Stimulated activated CD8-positive, alpha-beta memory T cell treated with anti-CD3 and anti-CD28 coated beads, Interleukin-12 subunit alpha, Interleukin-12 subunit beta, amount 100 ng/mL, for 1 hour (primary cell): ENCODE measurements around the gene AEBP1.
"Not testable (repeated sequence)": the region's sequence is repeated elsewhere in the genome, so short reads cannot be mapped to it uniquely, and the experiment has no call there.

ENCODE experiments used
- DNase-seq: peaks from one replicate; pipeline ENCODE4 v3.0.0-alpha.2; 2020; ENCODE audit warnings: low read depth

Gene AEBP1

DNA sequence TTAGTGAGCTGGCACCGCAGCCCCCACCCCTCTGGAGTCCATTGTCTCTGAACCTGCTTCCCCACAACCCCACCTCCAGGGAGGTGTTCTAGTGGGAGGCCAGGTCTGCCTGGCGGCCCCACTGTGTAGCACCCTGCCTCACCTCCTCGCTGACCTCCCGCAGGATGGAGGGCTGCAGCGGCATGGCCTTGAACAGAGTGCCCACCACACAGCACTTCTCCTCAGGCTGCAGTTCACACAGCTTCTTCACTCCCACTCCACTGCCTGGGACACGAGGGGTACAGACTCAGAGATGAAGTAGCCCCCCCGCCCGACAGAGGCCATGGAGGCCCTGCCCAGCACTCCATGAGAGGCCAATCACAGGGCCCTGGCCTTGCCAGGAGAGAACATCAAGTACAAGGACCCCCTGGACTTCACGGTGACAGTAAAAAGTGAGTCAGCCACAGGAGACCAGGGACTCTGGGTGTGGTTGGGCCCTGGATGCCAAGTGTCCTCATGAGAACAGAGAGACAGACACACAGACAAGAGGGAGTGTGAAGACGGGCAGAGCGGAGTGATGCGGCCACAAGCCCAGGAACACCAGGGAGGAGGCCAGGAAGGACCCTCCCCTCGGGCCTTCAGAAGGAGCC lies 13.8 kb downstream of the AEBP1 start:
- no peak for DNase-seq

GRCh38 chr7:44119829-44120380 lies 15.8 kb downstream of the AEBP1 start:
- DNase-seq, result no peak

DNA sequence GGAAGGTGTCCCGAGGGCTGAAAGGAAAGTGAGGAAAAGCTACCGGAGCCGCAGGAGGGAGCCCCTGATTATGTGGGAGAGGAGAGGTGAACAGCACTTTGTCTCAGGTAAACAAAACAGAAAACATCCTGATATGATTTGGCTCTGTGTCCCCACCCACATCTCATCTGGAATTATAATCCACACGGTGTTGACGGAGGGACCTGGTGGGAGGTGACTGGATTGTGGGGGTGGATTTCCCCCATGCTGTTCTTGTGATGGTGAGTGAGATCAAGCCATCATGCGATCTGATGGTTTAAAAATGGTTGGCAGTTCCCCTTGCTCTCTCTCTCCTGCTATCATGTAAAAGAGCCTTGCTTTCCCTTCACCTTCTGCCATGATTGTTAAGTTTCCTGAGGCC lies 16.2 kb downstream of the AEBP1 start:
- DNase-seq, result no peak

DNA sequence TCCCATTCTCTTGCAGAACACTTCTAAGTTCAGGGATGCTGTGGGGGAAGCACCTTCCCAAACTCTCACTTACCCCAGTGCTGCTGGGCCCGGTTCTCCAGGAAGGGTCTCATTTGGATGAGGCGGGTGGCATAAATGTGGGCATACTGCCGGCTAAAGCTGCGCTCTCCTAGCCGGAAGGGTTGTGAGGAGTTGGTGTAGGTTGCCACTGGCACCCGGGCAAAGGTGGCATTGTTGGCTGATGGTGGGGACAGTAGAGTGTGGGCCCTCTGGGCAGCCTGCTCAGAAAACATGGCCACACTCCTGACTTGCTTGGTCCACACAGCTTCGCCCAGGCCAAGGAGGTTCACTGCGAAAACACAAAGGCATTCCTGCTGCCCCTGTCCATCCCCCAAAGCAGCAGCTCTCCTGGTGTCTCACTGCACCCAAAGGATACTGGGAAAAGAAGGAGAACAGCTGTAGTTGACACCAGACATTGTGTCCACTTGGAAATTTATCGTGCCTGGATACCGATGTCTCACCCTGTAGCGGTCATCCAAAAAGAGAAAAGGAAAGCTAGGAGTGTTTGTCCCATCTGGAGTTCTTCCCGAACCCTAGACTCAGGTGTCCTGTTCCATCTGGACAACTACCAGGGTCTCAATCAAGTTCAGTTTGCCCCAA lies 17.7 kb downstream of the AEBP1 start:
- DNase-seq, result no peak

- DNase-seq, result no peak
Measured at GRCh38 chr7:44122529-44122928, 18.4 kb downstream of the AEBP1 start.

DNA sequence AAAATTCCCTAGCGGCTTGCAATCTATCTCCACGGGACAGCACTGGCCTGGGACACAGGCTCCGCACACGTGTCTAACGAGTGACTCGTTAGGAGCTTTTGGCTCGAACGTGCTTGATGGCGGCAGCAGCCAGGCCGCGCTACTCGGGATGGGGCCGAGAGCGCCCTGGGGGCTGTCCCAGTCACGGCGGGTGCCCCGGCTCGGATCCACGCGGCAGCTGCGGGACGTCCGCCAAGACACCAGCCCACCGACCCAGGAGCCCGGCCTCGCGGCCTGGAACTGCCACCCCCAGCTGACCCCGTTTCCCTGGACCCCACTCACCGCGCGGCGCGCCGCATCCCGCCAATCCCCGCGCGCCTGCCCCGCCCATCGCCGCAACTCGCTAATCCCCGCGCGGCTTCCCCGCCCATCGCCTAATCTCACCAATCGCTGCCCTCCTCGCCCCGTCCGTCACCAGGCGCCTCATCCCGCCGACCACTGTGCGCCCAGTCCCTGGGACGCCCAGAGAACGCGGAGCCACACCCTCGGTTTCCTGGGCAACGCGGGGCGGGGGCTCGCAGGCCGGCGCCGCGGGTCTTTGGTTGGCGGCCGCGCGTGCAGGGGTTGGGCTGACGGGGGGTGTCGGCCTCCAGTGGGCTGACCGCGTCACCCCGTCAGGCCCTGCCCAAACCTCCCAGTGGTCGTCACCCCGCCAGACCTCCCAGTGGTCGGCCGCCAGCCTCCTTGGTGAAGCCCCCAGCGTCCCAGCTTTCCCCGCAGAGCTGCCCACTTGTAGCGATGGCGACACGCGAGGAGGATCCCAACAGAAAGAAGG lies 19.3 kb downstream of the AEBP1 start, which contains the start of gene POLD2:
Gene POLD2 (minus strand): TSS at position 359 of the 814 bp plus-strand sequence. CDS start 1,495 bp downstream, outside the sequence.
- peak; percentile 93 for DNase-seq

GRCh38 chr7:44124822-44125202 lies 20.7 kb downstream of the AEBP1 start:
- no peak for DNase-seq

DNA sequence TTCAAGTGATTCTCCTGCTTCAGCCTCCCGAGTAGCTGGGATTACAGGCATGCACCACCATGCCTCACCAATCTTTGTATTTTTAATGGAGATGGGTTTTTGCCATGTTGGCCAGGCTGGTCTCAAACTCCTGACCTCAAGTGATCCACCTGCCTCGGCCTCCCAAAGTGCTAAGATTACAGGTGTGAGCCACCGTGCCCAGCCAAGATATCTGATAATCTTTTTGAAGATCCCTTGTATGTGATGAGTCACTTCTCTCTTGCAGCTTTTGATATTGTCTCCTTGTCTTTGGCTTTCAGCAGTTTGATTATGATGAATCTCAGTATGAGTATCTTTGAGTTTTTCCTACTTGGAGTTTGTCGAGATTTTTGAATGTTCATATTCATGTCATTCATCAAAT lies 22.4 kb downstream of the AEBP1 start:
- not testable (repeated sequence) for DNase-seq

GRCh38 chr7:44127161-44127560 lies 23.0 kb downstream of the AEBP1 start:
- no peak for DNase-seq

GRCh38 chr7:44128721-44129582 lies 24.8 kb downstream of the AEBP1 start:
- no peak for DNase-seq

DNA sequence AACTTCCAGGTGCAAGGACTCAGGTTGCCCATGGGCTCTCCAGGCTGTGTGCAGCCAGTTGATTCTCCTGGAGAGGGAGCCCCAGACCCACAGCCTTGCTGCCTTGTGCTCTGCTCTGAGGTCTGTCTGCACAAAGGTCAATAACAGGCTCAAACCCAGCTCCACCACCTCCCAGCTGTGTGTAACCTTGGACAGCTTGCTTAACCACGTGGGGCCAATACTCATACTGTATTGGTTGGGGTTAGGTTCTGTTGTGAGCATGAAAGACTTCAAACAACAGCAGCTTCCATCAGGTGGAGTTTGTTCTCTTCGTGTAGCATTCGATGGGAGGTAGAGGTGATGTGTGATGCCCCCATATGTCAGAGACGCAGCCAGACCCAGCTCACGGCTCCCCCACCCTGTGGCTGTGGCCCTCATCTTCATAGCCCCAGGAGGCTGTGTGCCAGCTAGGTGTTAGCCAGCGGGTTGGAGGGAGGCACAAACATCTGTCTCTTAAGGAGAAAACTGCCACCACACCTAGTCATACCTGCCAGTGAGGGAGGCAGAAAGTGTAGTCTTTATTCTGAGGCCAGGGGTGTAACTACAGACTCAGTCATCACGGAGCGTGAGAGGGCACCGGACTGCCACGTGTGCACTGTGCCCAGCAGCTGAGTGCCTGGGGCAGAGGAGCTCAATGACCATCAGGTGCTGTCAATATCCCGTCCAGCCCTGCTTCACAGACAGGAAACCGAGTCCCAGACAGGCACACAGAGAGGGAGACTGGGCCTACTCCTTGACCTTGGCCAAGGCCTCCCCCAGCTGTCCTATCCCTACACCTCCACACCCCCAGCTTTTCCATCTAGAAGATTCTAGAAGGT lies 27.3 kb downstream of the AEBP1 start:
- no peak for DNase-seq

DNA sequence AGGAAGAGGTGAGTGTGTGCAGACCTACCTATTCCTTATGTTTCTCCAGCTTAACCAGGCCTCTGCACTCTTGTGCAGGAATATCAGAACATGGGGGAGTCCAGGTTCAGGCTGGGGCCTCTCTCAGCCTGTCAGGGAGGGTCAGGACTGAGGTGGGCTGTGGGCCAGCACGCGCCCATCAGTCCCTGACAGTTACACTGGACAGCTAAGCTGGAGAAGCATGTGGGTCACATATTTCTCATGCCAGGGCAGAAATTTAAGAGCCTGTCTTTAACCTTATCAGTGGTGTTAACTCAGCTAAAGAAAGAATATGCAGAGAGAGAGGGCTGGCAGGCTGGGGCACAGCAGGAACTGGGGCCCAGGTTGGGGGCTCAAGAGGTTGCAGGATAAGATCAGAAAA lies 27.9 kb downstream of the AEBP1 start:
- no peak for DNase-seq

DNA sequence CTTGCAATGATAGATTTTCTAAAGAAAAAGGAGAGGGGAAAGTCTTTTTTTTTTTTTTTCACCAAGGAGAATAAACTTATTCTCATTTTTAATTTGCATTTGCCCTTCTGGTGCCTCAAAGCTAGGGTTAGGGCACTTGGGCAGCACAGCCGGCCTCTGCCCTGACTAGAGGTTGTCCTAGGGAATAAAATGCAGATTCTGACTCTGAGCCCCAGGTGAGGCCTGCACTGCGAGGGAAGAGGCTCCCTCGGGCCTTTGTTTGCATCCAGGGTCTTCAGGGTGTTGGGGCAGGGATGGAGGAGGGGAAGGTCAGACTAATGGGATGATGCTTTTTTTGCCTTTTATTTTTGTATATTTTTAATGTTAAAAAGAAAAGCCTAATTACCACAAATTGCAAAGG lies 29.1 kb downstream of the AEBP1 start:
- DNase-seq, result no peak

DNA sequence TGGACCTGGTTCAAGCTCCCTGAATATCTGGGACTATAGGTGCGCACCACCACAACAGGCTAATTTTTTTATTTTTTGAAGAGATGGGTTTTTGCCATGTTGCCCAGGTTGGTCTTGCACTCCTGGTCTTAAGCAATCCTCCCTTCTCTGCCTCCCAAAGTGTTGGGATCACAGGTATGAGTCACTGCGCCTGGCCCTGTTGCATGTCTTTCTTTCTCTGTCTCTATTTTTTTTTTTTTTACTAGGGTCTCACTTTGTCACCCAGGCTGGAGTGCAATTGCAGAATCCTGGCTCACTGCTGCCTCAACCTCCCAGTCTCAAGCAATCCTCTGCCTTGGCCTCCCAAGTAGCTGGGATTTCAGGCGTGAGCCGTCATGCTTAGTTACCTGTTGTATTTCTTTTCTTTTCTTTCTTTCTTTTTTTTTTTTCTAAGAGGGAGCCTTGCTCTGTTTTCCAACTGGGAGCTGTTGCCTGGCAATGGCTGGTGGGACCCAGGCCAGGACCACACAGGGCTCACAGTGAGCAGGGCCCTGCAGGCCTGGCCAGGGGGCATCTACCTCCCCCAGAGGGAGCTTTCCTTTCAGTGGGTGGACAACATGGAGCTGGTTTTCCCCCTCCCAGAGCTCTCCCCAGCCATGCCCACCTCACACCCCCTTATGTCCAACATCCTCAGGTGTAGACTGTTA lies 30.9 kb downstream of the AEBP1 start:
- DNase-seq, result no peak

- DNase-seq, result no peak
Measured at GRCh38 chr7:44136731-44137130, 32.6 kb downstream of the AEBP1 start.

- DNase-seq, result no peak
Measured at GRCh38 chr7:44138698-44139097, 34.6 kb downstream of the AEBP1 start.

- DNase-seq, result no peak
Measured at GRCh38 chr7:44139311-44140010, 35.3 kb downstream of the AEBP1 start.

DNA sequence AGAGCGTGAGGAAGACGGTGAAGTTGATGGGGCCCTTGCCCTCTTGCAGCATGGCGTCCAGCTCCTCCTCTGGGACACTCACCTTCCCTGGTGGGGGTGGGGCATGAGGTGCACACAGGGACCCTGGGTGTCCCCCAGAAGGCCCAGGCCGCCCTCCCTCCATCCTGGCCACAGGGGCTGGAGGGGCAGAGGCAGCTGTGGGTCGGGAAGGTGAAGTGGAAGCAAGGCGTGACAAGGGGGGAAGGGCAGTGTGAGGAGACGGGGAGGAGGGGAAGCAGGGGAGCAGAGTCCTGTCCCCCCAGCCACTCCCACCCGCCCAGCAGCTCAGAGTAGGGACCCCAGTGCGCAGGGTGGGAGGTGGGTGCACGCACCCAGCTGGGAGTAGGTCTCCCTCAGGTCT lies 36.2 kb downstream of the AEBP1 start:
- no peak for DNase-seq

- DNase-seq, result no peak
Measured at GRCh38 chr7:44141221-44141850, 37.2 kb downstream of the AEBP1 start, which contains the start of gene MYL7. Gene MYL7 (minus strand): TSS chr7:44141332. CDS start chr7:44141305, 27 bp downstream.
